Naive thymus-derived CD4-positive, alpha-beta T cell (primary cell): ENCODE measurements around the gene EGFLAM. TPM values are rescaled to one million over a fixed set of nuclear protein-coding genes. Genes with fewer than 3 reads are reported as not detected.
A peak's percentile ranks its signal among the peaks of the same experiment; 100 is the strongest.

Experiments
- ATAC-seq: fragments of 150-1000 bp; cut with Tn5 transposase; 2 replicates; pipeline ENCODE4 v1.10.0; 2021; ENCODE audit warnings: mild to moderate bottlenecking, moderate library complexity
- CTCF ChIA-PET: fragments of 350-600 bp; sonication (Branson Sonifier 250); formaldehyde crosslinking; loops from one replicate; lab custom pipeline; 2021; ENCODE audit warnings: antibody characterized with exemption; lab: Charles Lee
- POLR2A ChIA-PET: fragments of 350-600 bp; sonication (Branson Sonifier 250); formaldehyde crosslinking; loops from one replicate; lab custom pipeline; 2021; ENCODE audit warnings: antibody characterized with exemption, inconsistent platforms; lab: Charles Lee
- DNase-seq, 9 donors: peaks; one replicate each; pipeline versions ENCODE4 v3.0.0 to v3.0.0-alpha.2; 2020 to 2022; ENCODE audit warnings: mixed read lengths in 1 of 9
- H3K27ac ChIP-seq: one replicate; pipeline ENCODE4 v1.7.0; 2013; ENCODE audit warnings: mild to moderate bottlenecking, low read depth, low read length, moderate library complexity
- H3K27me3 ChIP-seq, 2 donors: one replicate each; pipeline ENCODE4 v1.7.0; 2013; ENCODE audit warnings: low read length in 2 of 2, mild to moderate bottlenecking in 2 of 2, moderate library complexity in 2 of 2; ENCODE audit not compliant: control insufficient read depth in 2 of 2, insufficient read depth in 2 of 2
- H3K36me3 ChIP-seq, 3 experiments: 1 replicate in 2 of 3; 2 replicates in 1 of 3; pipeline ENCODE4 v1.7.0; 2013; ENCODE audit warnings: low read length in 3 of 3, mild to moderate bottlenecking in 3 of 3, moderate library complexity in 1 of 3; ENCODE audit not compliant: insufficient read depth in 3 of 3, control insufficient read depth in 2 of 3
- H3K4me1 ChIP-seq, 2 donors: one replicate each; pipeline ENCODE4 v1.7.0; 2013; ENCODE audit warnings: low read length in 2 of 2, mild to moderate bottlenecking in 2 of 2, moderate library complexity in 1 of 2; ENCODE audit not compliant: control insufficient read depth in 2 of 2, insufficient read depth in 2 of 2
- H3K4me3 ChIP-seq: 2 replicates; pipeline ENCODE4 v1.7.0; 2013; ENCODE audit warnings: mild to moderate bottlenecking, low read length
- H3K9me3 ChIP-seq, 3 experiments: 1 replicate in 2 of 3; 2 replicates in 1 of 3; pipeline ENCODE4 v1.7.0; 2013; ENCODE audit warnings: low read length in 3 of 3; ENCODE audit not compliant: control insufficient read depth in 2 of 3
- H3K27ac Mint-ChIP-seq, 9 donors: one replicate each; pipeline ENCODE4 v1.8.0; 2020 to 2022; ENCODE audit warnings: mixed read lengths in 9 of 9, mild to moderate bottlenecking in 8 of 9, moderate library complexity in 5 of 9, inconsistent platforms in 2 of 9
- H3K27me3 Mint-ChIP-seq, 5 donors: one replicate each; pipeline ENCODE4 v1.8.0; 2021 to 2022; ENCODE audit warnings: mixed read lengths in 5 of 5, mild to moderate bottlenecking in 1 of 5
- H3K36me3 Mint-ChIP-seq, 5 donors: one replicate each; pipeline ENCODE4 v1.8.0; 2020 to 2022; ENCODE audit warnings: mixed read lengths in 5 of 5, mild to moderate bottlenecking in 3 of 5, inconsistent platforms in 1 of 5
- H3K4me1 Mint-ChIP-seq, 7 donors: one replicate each; pipeline ENCODE4 v1.8.0; 2020 to 2022; ENCODE audit warnings: mixed read lengths in 7 of 7, mild to moderate bottlenecking in 3 of 7, inconsistent platforms in 1 of 7
- H3K4me3 Mint-ChIP-seq, 10 donors: one replicate each; pipeline ENCODE4 v1.8.0; 2020 to 2022; ENCODE audit warnings: mild to moderate bottlenecking in 10 of 10, mixed read lengths in 10 of 10, moderate library complexity in 6 of 10, inconsistent platforms in 2 of 10
- H3K9me3 Mint-ChIP-seq, 11 donors: one replicate each; pipeline ENCODE4 v1.8.0; 2020 to 2022; ENCODE audit warnings: mixed read lengths in 11 of 11, mild to moderate bottlenecking in 4 of 11, inconsistent platforms in 1 of 11, moderate library complexity in 1 of 11
- intact Hi-C, 2 donors: fragments of 100-400 bp; cut with micrococcal nuclease; formaldehyde crosslinking; loops; one replicate each; pipeline ENCODE4 v1.15.1; 2023
- polyA plus RNA-seq, 2 donors: library from polyadenylated mRNA; unstranded; fragments of 300-500 nt; fragmentation: Illumina TruSeq; gene quantifications; one replicate each; pipeline ENCODE4 v1.2.3, GENCODE V29; 2021
- total RNA-seq, 6 experiments: library from RNA in 5 of 6; stranded (reverse) in 5 of 6; gene quantifications; 1 replicate in 5 of 6; 2 replicates in 1 of 6; pipeline ENCODE4 v1.2.3 and lab custom pipeline; 2021 to 2026

The EGFLAM gene
- total and polyA plus RNA-seq, 7 experiments from 2014 or later: not detected

GRCh38 chr5:38453921-38454320 lies 195.6 kb downstream of the EGFLAM start:
- H3K4me1 ChIP-seq: peaks cover 21 to 32% of the 10 kb centered on the region in 2 donors
- Mint-ChIP-seq H3K9me3 (peaks cover 0 to 12% (median 0%) of the 10 kb centered on the region in 11 donors), H3K27ac (peak overlapping the region in 5 of 9 donors; percentile 6 to 82 (median 50)), H3K36me3 (no peaks in the 10 kb centered on the region), H3K4me3 (peak overlapping the region; percentile 36 to 77 (median 66)), H3K4me1 (peaks cover 17 to 38% (median 30%) of the 10 kb centered on the region in 7 donors), H3K27me3 (peaks cover 68 to 87% (median 80%) of the 10 kb centered on the region in 5 donors)
- no peak overlapping the region for H3K4me3 ChIP-seq
- no peak for DNase-seq
- H3K27ac ChIP-seq: no peak overlapping the region
- intact Hi-C loops: loop anchor here in 1 of 2 donors (5.0 to 10.0 kb wide), 2 partner anchors 758 to 1579 kb away; partner anchors contain the start of gene NIPBL
- CTCF ChIA-PET: interaction anchor here (4.0 kb wide), 1 partner anchor 12 kb away, joined by 24 read pairs; no protein-coding TSS in a partner anchor
- no peak for ATAC-seq
- POLR2A ChIA-PET: no interaction called here
- peaks cover 0 to 3% of the 10 kb centered on the region in 2 donors for H3K27me3 ChIP-seq
- no peaks in the 10 kb centered on the region for H3K36me3 ChIP-seq
- H3K9me3 ChIP-seq: no peaks in the 10 kb centered on the region

- Histone ChIP-seq H3K36me3 (no peaks in the 10 kb centered on the region), H3K27me3 (no peaks in the 10 kb centered on the region), H3K4me1 (peaks cover 21 to 32% of the 10 kb centered on the region in 2 donors), H3K4me3 (no peak overlapping the region), H3K9me3 (no peaks in the 10 kb centered on the region), H3K27ac (no peak overlapping the region)
- Mint-ChIP-seq H3K9me3 (peaks cover 0 to 12% (median 0%) of the 10 kb centered on the region in 11 donors), H3K27ac (peak overlapping the region in 1 of 9 donors; percentile 31), H3K36me3 (peaks cover 0 to 5% (median 3%) of the 10 kb centered on the region in 5 donors), H3K27me3 (peaks cover 60 to 83% (median 76%) of the 10 kb centered on the region in 5 donors), H3K4me3 (no peak overlapping the region), H3K4me1 (peaks cover 15 to 37% (median 30%) of the 10 kb centered on the region in 7 donors)
- POLR2A ChIA-PET: no interaction called here
- DNase-seq (no peak), ATAC-seq (no peak)
- intact Hi-C loops: loop anchor here in 1 of 2 donors (10.0 kb wide), 1 partner anchor 1581 kb away; the partner anchor contains the start of gene NIPBL
- CTCF ChIA-PET: interaction anchor here (0.9 kb wide), 1 partner anchor 14 kb away, joined by 4 read pairs; no protein-coding TSS in a partner anchor
Measured at GRCh38 chr5:38455796-38456330, 197.5 kb downstream of the EGFLAM start.

GRCh38 chr5:38456657-38457399 lies 198.5 kb downstream of the EGFLAM start:
- no peaks in the 10 kb centered on the region for H3K27me3 ChIP-seq
- peaks cover 21 to 32% of the 10 kb centered on the region in 2 donors for H3K4me1 ChIP-seq
- H3K4me1 Mint-ChIP-seq: peaks cover 15 to 37% (median 29%) of the 10 kb centered on the region in 7 donors
- peaks cover 58 to 79% (median 73%) of the 10 kb centered on the region in 5 donors for H3K27me3 Mint-ChIP-seq
- no peak overlapping the region for H3K4me3 ChIP-seq
- ChIA-PET POLR2A (no interaction called here), CTCF (interaction anchor here (0.9 kb wide), 1 partner anchor 15 kb away, joined by 4 read pairs; no protein-coding TSS in a partner anchor)
- no peak for DNase-seq
- no peak overlapping the region for H3K27ac Mint-ChIP-seq
- peaks cover 0 to 8% (median 0%) of the 10 kb centered on the region in 11 donors for H3K9me3 Mint-ChIP-seq
- no peaks in the 10 kb centered on the region for H3K9me3 ChIP-seq
- no peaks in the 10 kb centered on the region for H3K36me3 ChIP-seq
- no peak for ATAC-seq
- no peak overlapping the region for H3K27ac ChIP-seq
- H3K4me3 Mint-ChIP-seq: no peak overlapping the region
- intact Hi-C loops: loop anchor here in 1 of 2 donors (10.0 kb wide), 1 partner anchor 1582 kb away; the partner anchor contains the start of gene NIPBL
- peaks cover 0 to 5% (median 3%) of the 10 kb centered on the region in 5 donors for H3K36me3 Mint-ChIP-seq

- H3K36me3 Mint-ChIP-seq: peaks cover 0 to 5% (median 3%) of the 10 kb centered on the region in 5 donors
- H3K27me3 Mint-ChIP-seq: peaks cover 61 to 73% (median 65%) of the 10 kb centered on the region in 5 donors
- DNase-seq: no peak
- H3K4me1 Mint-ChIP-seq: peaks cover 8 to 31% (median 20%) of the 10 kb centered on the region in 7 donors
- no peak for ATAC-seq
- Histone ChIP-seq H3K4me1 (peaks cover 11 to 26% of the 10 kb centered on the region in 2 donors), H3K4me3 (no peak overlapping the region), H3K9me3 (no peaks in the 10 kb centered on the region), H3K36me3 (no peaks in the 10 kb centered on the region), H3K27ac (no peak overlapping the region), H3K27me3 (no peaks in the 10 kb centered on the region)
- POLR2A ChIA-PET: no interaction called here
- CTCF ChIA-PET: no interaction called here
- no peak overlapping the region for H3K27ac Mint-ChIP-seq
- intact Hi-C loops: loop anchor here in 1 of 2 donors (10.0 kb wide), 1 partner anchor 1583 kb away; the partner anchor contains the start of gene NIPBL
- H3K9me3 Mint-ChIP-seq: peaks cover 0 to 8% (median 0%) of the 10 kb centered on the region in 11 donors
- H3K4me3 Mint-ChIP-seq: no peak overlapping the region
Measured at GRCh38 chr5:38458174-38458573, 199.8 kb downstream of the EGFLAM start.

- CTCF ChIA-PET: interaction anchor here (1.5 kb wide), 1 partner anchor 21 kb away, joined by 7 read pairs; no protein-coding TSS in a partner anchor
- ATAC-seq: no peak
- no peaks in the 10 kb centered on the region for H3K4me1 ChIP-seq
- POLR2A ChIA-PET: no interaction called here
- Mint-ChIP-seq H3K9me3 (peaks cover 0 to 6% (median 0%) of the 10 kb centered on the region in 11 donors), H3K36me3 (peaks cover 0 to 5% (median 3%) of the 10 kb centered on the region in 5 donors), H3K4me1 (peaks cover 0 to 5% (median 0%) of the 10 kb centered on the region in 7 donors), H3K4me3 (no peak overlapping the region), H3K27me3 (peaks cover 25 to 48% (median 26%) of the 10 kb centered on the region in 5 donors), H3K27ac (no peak overlapping the region)
- DNase-seq: no peak
- no peaks in the 10 kb centered on the region for H3K36me3 ChIP-seq
- no peak overlapping the region for H3K27ac ChIP-seq
- no peaks in the 10 kb centered on the region for H3K27me3 ChIP-seq
- no peaks in the 10 kb centered on the region for H3K9me3 ChIP-seq
- intact Hi-C loops: no loop called here
- no peak overlapping the region for H3K4me3 ChIP-seq
Measured at GRCh38 chr5:38462976-38463633, 204.7 kb downstream of the EGFLAM start.
